Upper lobe of left lung (tissue), 6 donors: ENCODE data around the gene SAMD4A. TPM values are rescaled to one million over a fixed set of nuclear protein-coding genes. Genes with fewer than 3 reads are reported as not detected.

ENCODE experiments used
- ATAC-seq, 2 donors: fragments of 200-7000 bp; cut with Tn5 transposase; one replicate each; pipeline ENCODE4 v1.9.1; 2022; ENCODE audit warnings: mild to moderate bottlenecking in 2 of 2, moderate library complexity in 2 of 2; ENCODE audit not compliant: low FRiP score in 2 of 2
- DNase-seq, 2 donors: peaks; one replicate each; pipeline ENCODE4 v3.0.0-alpha.2; 2019 to 2020
- H3K27ac ChIP-seq, 4 donors: fragments of 200-600 bp; sonication (generic); one replicate each; pipeline ENCODE4 v1.5.1; 2016 to 2019
- H3K27me3 ChIP-seq, 4 donors: fragments of 200-600 bp; sonication (generic); one replicate each; pipeline ENCODE4 v1.5.1; 2017 to 2019
- H3K36me3 ChIP-seq, 4 donors: fragments of 200-600 bp; sonication (generic); one replicate each; pipeline ENCODE4 v1.5.1; 2016 to 2019
- H3K4me1 ChIP-seq, 4 donors: fragments of 200-600 bp; sonication (generic); one replicate each; pipeline ENCODE4 v1.5.1; 2018 to 2019
- H3K4me3 ChIP-seq, 4 donors: fragments of 200-600 bp; sonication (generic); one replicate each; pipeline ENCODE4 v1.5.1; 2017 to 2019; ENCODE audit warnings: mild to moderate bottlenecking in 2 of 4, moderate library complexity in 1 of 4
- H3K9me3 ChIP-seq, 4 donors: fragments of 200-600 bp; sonication (generic); one replicate each; pipeline ENCODE4 v1.5.1; 2018 to 2019
- CTCF ChIP-seq, 6 experiments: fragments of 450-650 bp in 4 of 6; fragments of 200-600 bp in 2 of 6; sonication (generic) in 2 of 6; IDR thresholded peaks; one replicate each; pipeline ENCODE4 v1.5.1; 2016 to 2019; ENCODE audit warnings: antibody characterized with exemption in 6 of 6
- EP300 ChIP-seq, 4 donors: sonication (generic); formaldehyde crosslinking; IDR thresholded peaks; one replicate each; pipeline ENCODE4 v1.5.1; 2017; ENCODE audit warnings: antibody characterized with exemption in 4 of 4, control low read depth in 2 of 4
- POLR2A ChIP-seq, 4 donors: fragments of 450-650 bp; IDR thresholded peaks; one replicate each; pipeline ENCODE4 v1.5.1; 2016 to 2017; ENCODE audit warnings: antibody characterized with exemption in 4 of 4, mild to moderate bottlenecking in 2 of 4
- POLR2AphosphoS5 ChIP-seq, 2 donors: sonication (generic); formaldehyde crosslinking; IDR thresholded peaks; one replicate each; pipeline ENCODE4 v1.5.1; 2017; ENCODE audit warnings: antibody characterized with exemption in 2 of 2
- WGBS, 2 donors: methylation state at CpG; one replicate each; pipeline ENCODE4 v1.1.5; 2017 to 2018; 5-methylcytosine and 5-hydroxymethylcytosine counted together
- total RNA-seq, 6 donors: library from RNA; depleted of rRNA in 4 of 6; stranded (reverse); fragments of >200 nt in 4 of 6; gene quantifications; one replicate each; pipeline versions ENCODE4 v1.1.0 to v1.2.1, GENCODE V29; 2016 to 2021
- donor health status: DM: no; HTN: no; CAD: no; lungs with moderate emphysema.
- donor health status: DM: no; HTN: yes; CAD: no; lungs with severe emphysema.

The SAMD4A gene
- total RNA-seq, 6 donors from 2014 or later = 26.0 to 68.3 (median 37.0) TPM

- Histone ChIP-seq H3K36me3 (peaks cover 0 to 13% (median 2%) of the 10 kb centered on the region in 4 donors), H3K27me3 (no peaks in the 10 kb centered on the region), H3K4me3 (no peak overlapping the region), H3K4me1 (peaks cover 0 to 5% (median 0%) of the 10 kb centered on the region in 4 donors), H3K27ac (no peak overlapping the region), H3K9me3 (no peaks in the 10 kb centered on the region)
- 93 to 94% methylated on average over 6 of the region's 6 CpGs for WGBS, 2 donors
- DNase-seq (no peak), ATAC-seq (no peak)
- TF ChIP-seq POLR2A (IDR thresholded peaks at IDR 0.05) (no peak), POLR2AphosphoS5 (IDR thresholded peaks at IDR 0.05) (no peak), CTCF (IDR thresholded peaks at IDR 0.05) (no peak), EP300 (IDR thresholded peaks at IDR 0.05) (no peak)
Observed at GRCh38 chr14:54754116-54754622, 187.2 kb downstream of the SAMD4A start.

GRCh38 chr14:54754623-54755386, 187.9 kb downstream of the SAMD4A start:
- WGBS, 2 donors = 86 to 87% methylated on average over 11 of the region's 11 CpGs
- TF ChIP-seq POLR2AphosphoS5 (IDR thresholded peaks at IDR 0.05) = no peak
- no peak for TF ChIP-seq CTCF (IDR thresholded peaks at IDR 0.05)
- no peak for TF ChIP-seq POLR2A (IDR thresholded peaks at IDR 0.05)
- no peak for TF ChIP-seq EP300 (IDR thresholded peaks at IDR 0.05)
- no peak for DNase-seq

GRCh38 chr14:54756656-54757392, 189.9 kb downstream of the SAMD4A start:
- ATAC-seq (no peak), DNase-seq (no peak)
- H3K4me1 ChIP-seq = peaks cover 0 to 5% (median 0%) of the 10 kb centered on the region in 4 donors
- H3K4me3 ChIP-seq = no peak overlapping the region
- H3K9me3 ChIP-seq = no peaks in the 10 kb centered on the region
- 49 to 53% methylated on average over 3 of the region's 3 CpGs for WGBS, 2 donors
- no peaks in the 10 kb centered on the region for H3K27me3 ChIP-seq
- peaks cover 0 to 24% (median 7%) of the 10 kb centered on the region in 4 donors for H3K36me3 ChIP-seq
- TF ChIP-seq CTCF (IDR thresholded peaks at IDR 0.05) = no peak
- no peak for TF ChIP-seq POLR2A (IDR thresholded peaks at IDR 0.05)
- TF ChIP-seq POLR2AphosphoS5 (IDR thresholded peaks at IDR 0.05) = no peak
- TF ChIP-seq EP300 (IDR thresholded peaks at IDR 0.05) = no peak
- H3K27ac ChIP-seq = no peak overlapping the region

More at GRCh38 chr14:54754623-54755386, 187.9 kb downstream of the SAMD4A start:
- Histone ChIP-seq H3K4me3 (no peak overlapping the region), H3K27ac (no peak overlapping the region), H3K9me3 (no peaks in the 10 kb centered on the region), H3K36me3 (peaks cover 0 to 13% (median 2%) of the 10 kb centered on the region in 4 donors), H3K27me3 (no peaks in the 10 kb centered on the region), H3K4me1 (peaks cover 0 to 5% (median 0%) of the 10 kb centered on the region in 4 donors)
- ATAC-seq = no peak

- no peak overlapping the region for H3K4me3 ChIP-seq
- no peak for ATAC-seq
Observed at GRCh38 chr14:54758041-54758440, 191.1 kb downstream of the SAMD4A start.

More at GRCh38 chr14:54758041-54758440, 191.1 kb downstream of the SAMD4A start:
- Histone ChIP-seq H3K27ac (no peak overlapping the region), H3K4me1 (peaks cover 0 to 5% (median 0%) of the 10 kb centered on the region in 4 donors), H3K9me3 (no peaks in the 10 kb centered on the region), H3K27me3 (no peaks in the 10 kb centered on the region), H3K36me3 (peaks cover 0 to 25% (median 9%) of the 10 kb centered on the region in 4 donors)
- no peak for DNase-seq
- WGBS, 2 donors = 75 to 80% methylated on average over 9 of the region's 9 CpGs
- TF ChIP-seq CTCF (IDR thresholded peaks at IDR 0.05) = no peak
- no peak for TF ChIP-seq EP300 (IDR thresholded peaks at IDR 0.05)
- no peak for TF ChIP-seq POLR2A (IDR thresholded peaks at IDR 0.05)
- no peak for TF ChIP-seq POLR2AphosphoS5 (IDR thresholded peaks at IDR 0.05)
